GM20000 (cell line): ENCODE results near the gene CLMP.

Experiments
- DNase-seq: peaks from one replicate; pipeline ENCODE4 v3.0.0; 2012; ENCODE audit warnings: low spot score
- TF ChIP-seq, protein P1 (sequence below): IDR thresholded peaks from 2 replicates; pipeline ENCODE4 v1.5.1; 2012; ENCODE audit warnings: mild to moderate bottlenecking, control low read depth; ENCODE audit errors: extremely low read depth, missing control alignments

The CLMP gene, protein sequence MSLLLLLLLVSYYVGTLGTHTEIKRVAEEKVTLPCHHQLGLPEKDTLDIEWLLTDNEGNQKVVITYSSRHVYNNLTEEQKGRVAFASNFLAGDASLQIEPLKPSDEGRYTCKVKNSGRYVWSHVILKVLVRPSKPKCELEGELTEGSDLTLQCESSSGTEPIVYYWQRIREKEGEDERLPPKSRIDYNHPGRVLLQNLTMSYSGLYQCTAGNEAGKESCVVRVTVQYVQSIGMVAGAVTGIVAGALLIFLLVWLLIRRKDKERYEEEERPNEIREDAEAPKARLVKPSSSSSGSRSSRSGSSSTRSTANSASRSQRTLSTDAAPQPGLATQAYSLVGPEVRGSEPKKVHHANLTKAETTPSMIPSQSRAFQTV

DNA sequence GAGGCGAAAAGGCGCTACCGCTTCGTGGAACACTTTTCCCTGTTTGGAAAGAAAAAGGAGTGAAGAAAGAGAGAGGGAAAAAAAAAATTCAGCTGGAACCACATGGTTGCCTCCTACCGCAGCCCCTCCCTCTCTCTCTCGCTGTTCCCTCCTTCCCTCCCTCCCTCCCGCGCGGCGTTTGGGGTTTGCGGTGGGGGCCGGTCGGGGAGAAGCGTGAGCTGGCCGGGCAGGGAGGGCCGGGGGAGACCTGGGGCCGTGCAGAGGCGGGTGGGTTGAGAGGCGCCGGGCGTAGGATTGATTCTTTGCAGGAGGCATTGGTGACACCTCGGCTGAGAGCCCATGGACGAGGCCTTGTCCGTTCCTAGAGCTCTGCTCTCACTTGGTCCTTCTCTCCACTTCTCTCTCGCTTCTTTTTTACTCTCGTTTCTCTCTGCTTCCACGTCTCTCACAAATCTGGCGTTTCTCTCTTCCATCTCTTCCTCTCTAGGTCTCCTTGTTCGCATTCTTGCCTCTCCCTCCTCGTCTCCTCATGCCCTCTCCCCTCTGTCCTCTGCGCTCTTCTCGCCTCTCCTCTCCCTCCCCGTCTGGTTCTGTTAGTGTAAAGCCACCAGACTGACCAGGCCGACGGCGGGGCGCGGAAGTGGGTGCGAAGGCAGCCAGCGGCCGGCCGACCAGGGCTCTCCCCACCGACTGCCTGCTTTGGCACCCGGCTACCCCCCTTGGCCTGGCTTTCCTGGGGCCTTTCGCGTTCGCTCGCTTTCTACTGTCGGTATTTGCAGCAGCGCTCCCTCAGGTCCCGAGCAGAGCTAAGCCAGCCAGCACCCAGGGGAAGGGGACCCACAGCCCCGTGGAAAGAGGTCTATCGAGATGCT lies at the start of gene CLMP:
CLMP (minus strand) TSS at position 61 of the 872 bp plus-strand sequence. CDS start 308 bp downstream, outside the sequence.
- TF ChIP-seq, protein P1, sequence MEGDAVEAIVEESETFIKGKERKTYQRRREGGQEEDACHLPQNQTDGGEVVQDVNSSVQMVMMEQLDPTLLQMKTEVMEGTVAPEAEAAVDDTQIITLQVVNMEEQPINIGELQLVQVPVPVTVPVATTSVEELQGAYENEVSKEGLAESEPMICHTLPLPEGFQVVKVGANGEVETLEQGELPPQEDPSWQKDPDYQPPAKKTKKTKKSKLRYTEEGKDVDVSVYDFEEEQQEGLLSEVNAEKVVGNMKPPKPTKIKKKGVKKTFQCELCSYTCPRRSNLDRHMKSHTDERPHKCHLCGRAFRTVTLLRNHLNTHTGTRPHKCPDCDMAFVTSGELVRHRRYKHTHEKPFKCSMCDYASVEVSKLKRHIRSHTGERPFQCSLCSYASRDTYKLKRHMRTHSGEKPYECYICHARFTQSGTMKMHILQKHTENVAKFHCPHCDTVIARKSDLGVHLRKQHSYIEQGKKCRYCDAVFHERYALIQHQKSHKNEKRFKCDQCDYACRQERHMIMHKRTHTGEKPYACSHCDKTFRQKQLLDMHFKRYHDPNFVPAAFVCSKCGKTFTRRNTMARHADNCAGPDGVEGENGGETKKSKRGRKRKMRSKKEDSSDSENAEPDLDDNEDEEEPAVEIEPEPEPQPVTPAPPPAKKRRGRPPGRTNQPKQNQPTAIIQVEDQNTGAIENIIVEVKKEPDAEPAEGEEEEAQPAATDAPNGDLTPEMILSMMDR, result no peak
- peak; percentile 42 for DNase-seq

DNA sequence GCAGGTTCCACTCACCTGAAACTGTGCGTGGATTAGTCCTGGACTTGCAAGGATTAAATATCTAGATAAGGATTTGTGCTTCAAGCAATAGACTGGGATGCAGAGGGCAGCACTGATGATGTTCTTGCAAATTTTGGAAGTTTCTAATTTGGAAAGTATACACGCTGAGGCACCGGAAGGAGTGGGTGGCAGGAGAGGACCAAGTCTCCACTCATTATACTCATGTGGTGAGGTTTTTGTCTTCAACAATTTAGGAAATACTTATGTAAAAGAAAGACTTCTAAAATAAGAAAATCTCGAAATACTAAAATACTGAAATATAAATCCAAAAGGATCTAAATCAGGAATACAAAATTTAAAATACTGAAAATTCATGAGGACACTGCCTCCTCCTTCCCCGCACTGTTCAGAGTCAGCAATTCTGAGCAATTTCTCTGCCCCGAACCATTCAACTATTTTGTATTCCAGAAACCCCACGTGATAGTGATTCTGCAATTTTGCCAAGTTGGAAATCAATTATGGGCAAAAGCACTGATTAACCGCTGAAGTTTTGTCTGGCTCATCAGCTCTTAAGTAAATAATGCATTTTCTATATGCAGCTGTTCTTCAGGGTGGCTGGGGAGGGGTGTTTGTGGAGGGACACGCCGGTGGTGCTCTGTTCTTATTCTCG lies 47.0 kb upstream of the CLMP start:
- TF ChIP-seq, protein P1, result no peak
- no peak for DNase-seq

DNA sequence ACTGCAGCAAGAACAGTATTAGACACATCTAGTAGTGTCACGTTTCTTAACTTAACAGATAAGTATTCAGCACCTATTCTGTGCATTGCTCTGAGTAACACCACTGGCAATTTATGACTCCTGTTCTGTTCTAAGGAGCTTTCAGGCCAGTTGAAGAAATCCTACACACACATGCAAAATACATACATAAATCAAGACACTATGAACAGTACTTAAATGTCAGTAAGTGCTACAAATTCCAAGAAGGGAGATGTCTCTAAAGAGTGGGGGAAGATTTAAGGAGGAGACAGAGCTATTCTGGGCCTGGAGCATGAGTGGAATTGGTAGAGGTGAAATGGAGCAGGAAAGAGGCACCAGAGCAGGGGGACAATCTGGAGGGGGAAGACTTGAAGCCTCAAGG lies 46.2 kb upstream of the CLMP start:
- TF ChIP-seq, protein P1, result no peak

DNA sequence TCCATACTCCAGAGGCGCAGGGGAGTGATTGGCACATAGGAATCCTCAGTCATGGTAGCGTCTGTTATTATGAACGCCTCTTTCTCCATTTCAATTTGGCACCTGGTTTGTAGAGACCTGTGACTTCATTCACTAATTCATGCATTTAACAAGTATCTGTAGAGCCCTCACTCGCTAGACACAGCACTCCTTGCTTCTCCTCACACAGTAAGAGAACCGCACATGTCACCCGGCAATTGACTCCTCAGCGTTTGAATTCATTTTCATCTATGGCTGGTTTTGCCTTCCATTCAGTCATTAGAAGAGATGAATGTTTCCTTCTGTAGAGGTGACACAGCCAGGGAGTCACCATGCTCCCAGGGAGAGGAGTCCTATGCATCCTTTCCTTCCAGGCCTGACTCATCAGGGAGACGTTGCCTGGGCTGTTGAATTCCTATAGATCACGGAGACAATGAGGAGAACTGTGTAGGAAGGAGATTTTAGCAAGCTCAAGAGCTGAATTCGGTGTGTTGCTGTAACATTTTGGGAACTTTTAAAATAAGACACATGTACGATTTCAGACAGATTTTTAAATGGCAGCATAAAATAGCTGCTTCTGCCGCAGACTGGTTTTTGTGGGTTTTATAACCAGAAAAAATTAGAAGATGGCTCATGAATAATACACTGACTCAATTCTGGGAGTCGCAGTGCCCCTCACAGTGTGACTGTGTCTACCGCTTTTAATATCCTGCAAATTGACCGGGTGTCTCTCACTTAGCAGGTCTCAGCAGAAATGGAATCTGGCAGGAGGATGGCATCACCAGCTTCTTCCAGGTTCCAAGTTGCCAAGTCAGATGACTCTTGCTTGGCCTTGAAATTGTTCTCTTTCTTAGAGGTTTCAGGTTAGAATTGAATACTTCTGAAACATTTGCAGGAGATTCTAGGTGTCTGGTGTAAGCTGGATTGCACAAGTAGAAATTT lies 44.4 kb upstream of the CLMP start:
- DNase-seq, result no peak
- TF ChIP-seq, protein P1, result no peak

More for the DNA sequence above, 46.2 kb upstream of the CLMP start:
- no peak for DNase-seq

DNA sequence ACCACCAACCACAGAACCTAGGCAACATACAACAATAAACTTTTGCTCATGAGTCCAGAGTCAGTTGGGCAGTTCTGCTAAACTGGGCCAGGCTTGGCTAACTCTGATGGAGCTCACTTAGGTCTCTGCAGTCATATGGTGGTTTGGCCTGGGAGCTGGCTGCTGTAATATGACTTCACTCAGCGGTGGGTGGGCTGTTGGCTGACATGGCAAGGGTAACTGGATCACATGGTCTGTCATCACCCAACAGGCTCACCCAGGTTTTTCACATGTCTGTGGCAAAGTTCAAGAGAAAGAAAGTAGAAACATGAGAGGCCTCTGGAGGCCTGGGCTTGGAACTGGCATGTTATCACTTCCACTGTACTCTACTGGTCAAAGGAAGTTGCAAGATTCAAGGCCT lies 43.2 kb upstream of the CLMP start:
- TF ChIP-seq, protein P1, result no peak
- DNase-seq, result no peak

DNA sequence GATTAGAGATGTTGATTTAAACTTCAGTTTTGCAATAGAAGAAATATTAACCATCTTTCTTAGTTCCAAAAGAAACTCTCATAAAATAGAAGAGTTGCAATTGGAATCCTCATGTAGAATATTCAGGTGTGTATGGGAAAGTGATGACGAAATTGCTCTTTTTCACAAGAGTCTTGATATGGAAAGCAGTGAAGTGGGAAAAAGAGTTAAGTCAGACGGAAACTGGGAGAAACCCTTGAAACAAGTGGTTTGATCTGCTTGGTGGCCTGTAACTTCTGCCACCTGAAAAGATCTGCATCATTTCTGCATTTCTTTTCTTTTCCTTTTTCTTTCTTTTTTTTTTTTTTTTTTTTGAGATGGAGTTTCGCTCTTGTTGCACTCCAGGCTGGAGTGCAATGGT lies 41.8 kb upstream of the CLMP start:
- TF ChIP-seq, protein P1, result no peak
- no peak for DNase-seq
